ENCODE results near the gene DCLRE1A. TPM values are rescaled to one million over a fixed set of nuclear protein-coding genes. Genes with fewer than 3 reads are reported as not detected.

The DCLRE1A gene
- total RNA-seq, 1 donor from 2014 or later = 6.1 TPM

DNA sequence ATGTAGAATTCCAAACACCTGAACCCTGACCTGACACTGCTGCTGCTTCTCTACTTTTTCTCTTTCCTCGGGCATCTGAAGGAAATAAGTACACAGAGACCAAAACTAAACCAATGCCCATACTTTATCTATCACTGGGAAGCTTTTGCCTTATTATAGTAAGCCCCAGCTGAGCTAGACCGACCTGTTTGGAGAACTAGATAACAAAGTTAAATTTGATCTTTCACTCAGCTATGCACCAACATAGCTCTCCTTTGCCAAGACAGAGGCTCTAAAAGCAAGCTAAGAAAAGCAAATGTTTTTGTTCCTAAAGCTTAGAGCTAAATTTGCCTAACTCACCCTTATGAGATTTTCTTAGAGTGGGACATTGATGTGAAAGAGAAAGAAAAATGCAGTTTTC lies 39.7 kb upstream of the DCLRE1A start:
- Histone ChIP-seq H3K4me1 (no peaks in the 10 kb centered on the region), H3K9me3 (no peaks in the 10 kb centered on the region), H3K36me3 (peaks cover 7% of the 10 kb centered on the region), H3K4me3 (no peak overlapping the region), H3K27ac (no peak overlapping the region), H3K27me3 (no peaks in the 10 kb centered on the region)
- no peak for ATAC-seq
- intact Hi-C loops (cut with DNase I) = no loop called here
- DNase-seq = no peak
- TF ChIP-seq, protein P1, sequence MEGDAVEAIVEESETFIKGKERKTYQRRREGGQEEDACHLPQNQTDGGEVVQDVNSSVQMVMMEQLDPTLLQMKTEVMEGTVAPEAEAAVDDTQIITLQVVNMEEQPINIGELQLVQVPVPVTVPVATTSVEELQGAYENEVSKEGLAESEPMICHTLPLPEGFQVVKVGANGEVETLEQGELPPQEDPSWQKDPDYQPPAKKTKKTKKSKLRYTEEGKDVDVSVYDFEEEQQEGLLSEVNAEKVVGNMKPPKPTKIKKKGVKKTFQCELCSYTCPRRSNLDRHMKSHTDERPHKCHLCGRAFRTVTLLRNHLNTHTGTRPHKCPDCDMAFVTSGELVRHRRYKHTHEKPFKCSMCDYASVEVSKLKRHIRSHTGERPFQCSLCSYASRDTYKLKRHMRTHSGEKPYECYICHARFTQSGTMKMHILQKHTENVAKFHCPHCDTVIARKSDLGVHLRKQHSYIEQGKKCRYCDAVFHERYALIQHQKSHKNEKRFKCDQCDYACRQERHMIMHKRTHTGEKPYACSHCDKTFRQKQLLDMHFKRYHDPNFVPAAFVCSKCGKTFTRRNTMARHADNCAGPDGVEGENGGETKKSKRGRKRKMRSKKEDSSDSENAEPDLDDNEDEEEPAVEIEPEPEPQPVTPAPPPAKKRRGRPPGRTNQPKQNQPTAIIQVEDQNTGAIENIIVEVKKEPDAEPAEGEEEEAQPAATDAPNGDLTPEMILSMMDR (IDR thresholded peaks at IDR 0.05) = no peak

DNA sequence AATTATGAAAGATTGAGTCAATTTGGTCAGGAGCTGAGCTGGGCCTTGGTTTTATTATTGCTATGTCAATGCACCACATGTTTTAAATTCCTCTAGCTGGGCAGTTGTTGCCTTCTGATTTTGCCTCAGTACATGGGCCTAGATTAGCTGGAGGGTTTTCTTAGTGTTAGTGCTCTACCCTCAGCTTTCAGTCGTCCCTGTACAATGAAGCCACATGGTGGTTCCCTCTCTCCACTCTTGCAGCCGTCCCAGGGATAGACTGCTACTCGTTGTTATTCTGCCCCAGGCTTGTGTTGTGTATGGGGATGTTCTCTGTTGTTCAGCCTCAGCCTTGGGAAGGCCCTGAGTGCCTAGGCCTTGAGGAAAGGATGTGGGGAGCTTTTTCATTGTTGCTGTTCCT lies 37.6 kb upstream of the DCLRE1A start:
- intact Hi-C loops (cut with DNase I) = no loop called here
- no peaks in the 10 kb centered on the region for H3K4me1 ChIP-seq
- H3K27ac ChIP-seq = no peak overlapping the region
- TF ChIP-seq, protein P1 (IDR thresholded peaks at IDR 0.05) = no peak
- DNase-seq (no peak), ATAC-seq (peak; percentile 71)
- no peaks in the 10 kb centered on the region for H3K9me3 ChIP-seq
- no peaks in the 10 kb centered on the region for H3K27me3 ChIP-seq
- H3K36me3 ChIP-seq = peaks cover 13% of the 10 kb centered on the region
- no peak overlapping the region for H3K4me3 ChIP-seq

DNA sequence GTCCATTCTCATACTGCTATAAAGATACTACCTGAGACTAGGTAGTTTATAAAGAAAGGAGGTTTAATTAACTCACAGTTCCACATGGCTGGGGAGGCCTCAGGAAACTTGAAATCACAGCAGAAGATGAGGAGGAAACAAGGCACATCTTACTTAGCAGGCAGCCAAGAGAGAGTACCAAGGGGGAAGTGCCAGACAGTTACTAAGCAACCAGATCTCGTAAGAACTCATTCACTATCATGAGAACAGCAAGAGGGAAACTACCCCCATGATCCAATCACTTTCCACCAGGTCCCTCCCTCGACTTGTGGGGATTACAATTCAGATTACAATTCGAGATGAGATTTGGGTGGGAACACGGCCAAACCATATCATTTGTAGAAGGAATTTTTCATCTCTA lies 36.9 kb upstream of the DCLRE1A start:
- Histone ChIP-seq H3K9me3 (no peaks in the 10 kb centered on the region), H3K27ac (no peak overlapping the region), H3K36me3 (peaks cover 15% of the 10 kb centered on the region), H3K27me3 (no peaks in the 10 kb centered on the region), H3K4me1 (no peaks in the 10 kb centered on the region), H3K4me3 (no peak overlapping the region)
- ATAC-seq (peak; percentile 30), DNase-seq (no peak)
- TF ChIP-seq, protein P1 (IDR thresholded peaks at IDR 0.05) = no peak
- intact Hi-C loops (cut with DNase I) = no loop called here

DNA sequence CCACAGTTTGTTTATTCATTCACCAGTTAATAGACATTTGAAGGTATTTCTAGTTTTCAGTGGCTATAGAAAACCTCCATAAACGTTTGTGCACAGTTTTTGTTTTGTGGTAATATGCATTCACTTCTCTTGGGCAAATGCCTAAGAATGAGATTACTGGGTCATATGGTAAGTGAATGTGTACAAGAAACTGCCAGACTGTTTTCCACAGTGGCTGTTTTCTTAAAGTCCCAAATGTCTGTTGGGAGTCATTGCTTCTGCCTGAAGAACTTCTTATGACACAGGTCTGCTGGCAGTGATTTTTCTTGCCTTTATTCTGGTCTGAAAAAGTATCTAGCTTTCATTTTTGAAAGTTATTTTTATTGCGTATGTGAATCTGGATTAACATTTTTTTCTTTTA lies 36.0 kb upstream of the DCLRE1A start:
- peaks cover 15% of the 10 kb centered on the region for H3K36me3 ChIP-seq
- no peaks in the 10 kb centered on the region for H3K9me3 ChIP-seq
- no peak overlapping the region for H3K27ac ChIP-seq
- no peaks in the 10 kb centered on the region for H3K4me1 ChIP-seq
- DNase-seq (no peak), ATAC-seq (no peak)
- no peak overlapping the region for H3K4me3 ChIP-seq
- intact Hi-C loops (cut with DNase I) = no loop called here
- H3K27me3 ChIP-seq = no peaks in the 10 kb centered on the region
- TF ChIP-seq, protein P1 (IDR thresholded peaks at IDR 0.05) = no peak

DNA sequence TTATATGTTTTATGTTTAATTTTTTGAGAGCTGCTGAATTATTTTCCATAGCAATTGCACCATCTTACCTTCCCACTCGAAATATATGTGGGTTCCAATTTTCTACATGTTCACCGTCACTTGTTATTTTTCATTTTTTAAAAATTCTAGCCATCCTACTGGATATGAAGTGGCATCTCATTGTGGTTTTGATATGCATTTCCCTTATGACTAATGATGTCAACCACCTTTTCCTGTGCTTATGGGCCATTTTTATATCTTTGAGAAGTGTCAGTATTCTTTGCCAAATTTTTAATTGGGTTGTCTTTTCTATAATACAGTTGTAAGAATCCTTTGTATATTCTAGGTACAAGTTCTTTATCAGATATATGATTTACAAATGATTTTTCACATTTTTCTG lies 28.4 kb upstream of the DCLRE1A start:
- intact Hi-C loops (cut with DNase I) = no loop called here
- ATAC-seq = no peak

More for the DNA sequence above, 28.4 kb upstream of the DCLRE1A start:
- Histone ChIP-seq H3K36me3 (peaks cover 32% of the 10 kb centered on the region), H3K9me3 (no peaks in the 10 kb centered on the region), H3K4me3 (no peak overlapping the region), H3K27ac (no peak overlapping the region), H3K4me1 (no peaks in the 10 kb centered on the region), H3K27me3 (no peaks in the 10 kb centered on the region)
- no peak for DNase-seq
- TF ChIP-seq, protein P1 (IDR thresholded peaks at IDR 0.05) = no peak

Data from upper lobe of right lung (tissue), 1 donor.